ENCODE results near the gene LCTL.
"Not testable (repeated sequence)": the region's sequence is repeated elsewhere in the genome, so short reads cannot be mapped to it uniquely, and the experiment has no call there.

Gene LCTL

GRCh38 chr15:66591322-66591862 is 25.6 kb upstream of the LCTL start:
- DNase-seq = peak in 1 of 4 experiments; percentile 15

DNA sequence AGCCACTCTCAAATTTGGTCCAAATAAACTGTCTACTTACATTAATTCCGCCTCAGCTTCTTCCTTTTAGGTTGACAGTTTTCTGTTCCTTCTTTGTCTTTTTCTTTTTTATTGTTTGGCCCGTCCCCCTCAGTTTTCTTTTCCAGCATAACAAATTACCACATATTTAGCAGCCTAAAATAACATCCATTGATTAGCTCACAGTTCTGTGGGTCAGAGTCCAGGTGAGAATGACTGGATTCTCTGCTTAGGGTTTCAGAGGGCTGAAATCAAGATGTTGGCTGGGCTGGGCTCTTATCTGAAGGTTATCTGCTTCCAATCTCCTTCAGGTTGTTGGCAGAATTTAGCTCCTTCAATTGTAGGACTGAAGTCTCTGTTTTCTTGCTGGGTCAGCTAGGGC is 24.6 kb upstream of the LCTL start:
- no peak for DNase-seq

DNA sequence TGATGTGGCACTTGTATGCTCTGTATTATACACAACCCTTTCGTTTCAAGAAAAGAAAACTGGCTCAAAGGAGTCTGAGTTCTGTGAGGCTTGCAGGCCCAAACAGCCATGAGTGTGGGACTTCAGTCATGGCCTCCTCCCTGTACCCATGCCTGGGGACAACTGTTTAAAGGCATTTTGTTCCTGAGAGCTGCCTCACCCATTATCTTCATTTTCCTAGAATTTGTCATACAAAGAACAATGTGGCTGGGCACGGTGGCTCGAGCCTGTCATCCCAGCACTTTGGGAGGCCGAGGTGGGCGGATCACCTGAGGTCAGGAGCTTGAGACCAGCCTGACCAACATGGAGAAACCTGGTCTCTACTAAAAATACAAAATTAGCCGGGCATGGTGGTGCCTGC is 23.6 kb upstream of the LCTL start:
- DNase-seq = not testable (repeated sequence)

GRCh38 chr15:66588971-66589370 is 23.2 kb upstream of the LCTL start:
- DNase-seq = no peak

DNA sequence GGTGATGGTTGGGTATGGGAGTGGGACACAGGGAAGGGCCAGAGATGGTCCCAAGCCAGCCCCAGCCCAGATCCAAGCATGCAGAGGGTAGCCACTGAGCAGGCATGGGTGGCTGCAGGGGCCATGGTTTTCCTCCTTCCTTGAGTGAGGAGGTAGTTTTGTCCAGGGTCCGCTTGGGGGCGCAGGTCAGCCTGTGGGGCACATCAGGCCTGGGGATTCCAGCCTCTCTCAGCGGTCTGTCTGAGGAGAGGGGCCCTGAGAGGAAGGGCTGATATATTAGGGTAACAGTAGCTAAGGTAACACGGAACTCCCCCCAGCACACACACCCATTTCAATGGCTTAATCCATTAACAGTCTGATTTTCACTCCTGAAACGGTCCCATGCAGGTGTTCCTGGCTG is 22.7 kb upstream of the LCTL start:
- DNase-seq = no peak

DNA sequence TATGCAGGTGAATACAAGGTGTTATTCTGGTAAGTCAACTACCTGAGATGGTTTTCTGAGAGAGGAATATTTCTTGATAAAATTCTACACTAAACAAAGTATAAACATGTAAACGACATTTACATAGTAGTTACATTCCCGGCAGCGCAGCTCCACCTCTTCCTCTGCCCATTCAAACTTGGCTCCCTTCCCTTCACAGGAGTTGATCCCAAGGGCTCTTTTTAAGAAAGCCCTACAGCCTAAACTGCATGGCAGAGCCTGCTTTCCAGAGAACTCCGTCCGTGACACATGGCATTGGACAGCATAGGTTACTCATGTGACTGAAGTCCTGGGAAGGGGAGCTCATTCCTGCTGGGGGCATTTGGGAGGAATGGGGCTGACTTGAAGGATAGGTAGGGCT is 22.0 kb upstream of the LCTL start:
- DNase-seq = no peak

DNA sequence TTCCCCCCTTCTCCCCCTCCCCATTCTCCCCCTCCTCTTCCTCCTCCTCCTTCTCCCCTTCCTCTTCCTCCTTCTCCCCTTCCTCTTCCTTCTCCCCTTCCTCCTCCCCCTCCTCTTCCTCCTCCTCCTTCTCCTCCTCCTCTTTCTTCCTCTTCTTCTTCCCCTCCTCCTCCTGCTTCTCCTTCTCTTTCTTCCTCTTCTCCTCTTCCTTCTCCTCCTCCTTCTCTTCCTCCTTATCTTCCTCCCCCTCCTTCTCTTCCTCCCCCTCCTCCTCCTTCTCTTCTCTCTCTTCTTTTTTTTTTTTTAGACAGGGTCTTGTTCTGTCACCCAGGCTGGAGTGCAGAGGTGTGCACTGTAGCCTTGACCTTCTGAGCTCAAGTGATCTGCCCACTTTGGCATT is 21.2 kb upstream of the LCTL start:
- no peak for DNase-seq

- DNase-seq = no peak
These were observed 20.6 kb upstream of the LCTL start for GRCh38 chr15:66586155-66586976.

DNA sequence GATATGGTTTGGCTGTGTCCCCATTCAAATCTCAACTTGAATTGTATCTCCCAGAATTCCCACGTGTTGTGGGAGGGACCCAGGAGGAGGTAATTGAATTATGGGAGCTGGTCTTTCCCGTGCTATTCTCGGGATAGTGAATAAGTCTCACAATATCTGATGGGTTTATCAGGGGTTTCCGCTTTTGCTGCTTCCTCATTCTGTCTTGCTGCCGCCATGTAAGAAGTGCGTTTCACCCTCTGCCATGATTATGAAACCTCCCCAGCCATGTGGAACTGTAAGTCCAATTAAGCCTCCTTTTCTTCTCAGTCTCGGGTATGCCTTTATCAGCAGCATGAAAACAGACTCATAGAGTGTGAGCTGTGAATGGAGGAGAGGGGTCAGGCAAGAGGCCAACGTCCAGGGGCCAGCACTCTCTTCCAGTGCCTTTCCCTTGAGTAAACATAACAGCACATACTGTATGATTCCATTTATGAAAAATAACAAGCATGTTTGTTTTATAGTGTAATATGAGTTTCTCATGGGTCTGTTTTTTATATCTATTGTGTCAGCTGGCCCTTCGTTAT is 16.3 kb upstream of the LCTL start:
- peak; percentile 21 to 58 (median 52) for DNase-seq

- DNase-seq = peak in 3 of 4 experiments; percentile 45 to 61 (median 49)
These were observed 14.8 kb upstream of the LCTL start for GRCh38 chr15:66580643-66581042.

GRCh38 chr15:66578286-66578875 is 12.6 kb upstream of the LCTL start:
- DNase-seq = peak; percentile 38 to 74 (median 65)

GRCh38 chr15:66574596-66574950 is 8.8 kb upstream of the LCTL start:
- DNase-seq = no peak

- peak in 2 of 4 experiments; percentile 24 to 27 for DNase-seq
These were observed 8.2 kb upstream of the LCTL start for GRCh38 chr15:66573719-66574595.

GRCh38 chr15:66573348-66573718 is 7.5 kb upstream of the LCTL start:
- DNase-seq = no peak

DNA sequence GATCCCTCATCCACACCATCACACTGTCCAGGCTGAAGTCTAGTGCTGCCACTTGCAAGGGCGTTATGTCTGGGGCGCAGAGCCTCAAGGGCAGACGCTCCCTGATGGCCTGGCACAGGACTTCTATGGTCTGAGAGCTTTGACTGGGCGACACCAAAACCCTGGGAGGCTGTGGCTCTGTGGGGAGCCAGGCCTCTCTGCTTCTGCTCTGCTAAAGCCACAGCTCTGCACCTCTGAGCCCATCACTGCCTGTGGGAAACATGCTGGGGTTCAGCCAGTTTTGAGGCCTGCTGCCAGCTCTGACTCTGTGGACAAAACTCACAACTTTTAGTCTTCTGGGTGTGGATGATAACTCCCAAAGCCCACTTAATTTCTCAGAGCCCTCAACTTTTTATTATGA is 6.3 kb upstream of the LCTL start:
- no peak for DNase-seq

DNA sequence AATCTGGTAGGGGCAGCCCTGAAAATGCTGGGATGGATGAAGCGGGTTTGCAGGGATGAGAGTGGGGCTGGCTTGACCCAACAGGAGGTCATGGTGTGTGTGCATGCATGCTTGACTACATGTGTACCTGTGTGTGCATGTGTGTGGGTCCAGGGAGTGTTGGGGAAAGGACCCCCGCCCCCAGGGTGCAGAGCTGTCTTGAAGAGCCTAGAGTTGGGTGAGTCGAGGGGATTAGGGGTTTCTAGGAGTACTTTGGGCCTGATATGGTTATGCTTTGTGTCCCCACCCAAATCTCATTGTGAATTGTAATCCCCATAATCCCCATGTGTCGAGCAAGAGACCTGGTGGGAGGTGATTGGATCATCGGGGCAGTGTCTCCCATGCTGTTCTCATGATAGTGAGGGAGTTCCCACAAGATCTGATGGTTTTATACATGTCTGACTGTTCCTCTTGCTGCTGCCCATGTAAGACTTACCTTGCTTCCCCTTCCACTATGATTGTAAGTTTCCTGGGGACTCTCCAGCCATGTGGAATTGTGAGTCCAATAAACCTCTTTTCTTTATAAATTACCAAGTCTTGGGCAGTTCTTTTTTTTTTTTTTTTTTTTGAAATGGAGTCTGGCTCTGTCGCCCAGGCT is 5.2 kb upstream of the LCTL start:
- DNase-seq = peak in 2 of 4 experiments; percentile 7 to 30

DNA sequence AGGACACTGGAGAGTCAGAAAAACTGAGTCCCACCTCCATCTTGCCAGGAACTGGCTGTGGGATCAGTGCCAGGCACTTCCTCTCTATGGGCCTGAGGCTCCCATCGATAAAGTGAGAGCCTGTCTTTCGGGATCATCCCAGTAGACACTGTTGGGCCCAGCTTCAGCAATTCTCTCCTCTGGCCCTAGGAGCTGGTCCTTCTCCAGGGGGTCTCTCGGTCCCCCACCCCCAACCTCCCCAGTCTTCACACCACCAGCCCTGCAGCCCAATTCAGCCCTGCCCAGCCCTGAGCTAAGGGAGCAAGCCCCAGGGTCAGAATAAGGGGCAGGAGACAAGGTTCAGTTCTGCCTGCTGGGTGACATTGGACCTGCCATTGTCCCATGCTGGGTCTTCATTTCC is 4.5 kb upstream of the LCTL start:
- no peak for DNase-seq

GRCh38 chr15:66569461-66570137 is 3.8 kb upstream of the LCTL start:
- DNase-seq = no peak

DNA sequence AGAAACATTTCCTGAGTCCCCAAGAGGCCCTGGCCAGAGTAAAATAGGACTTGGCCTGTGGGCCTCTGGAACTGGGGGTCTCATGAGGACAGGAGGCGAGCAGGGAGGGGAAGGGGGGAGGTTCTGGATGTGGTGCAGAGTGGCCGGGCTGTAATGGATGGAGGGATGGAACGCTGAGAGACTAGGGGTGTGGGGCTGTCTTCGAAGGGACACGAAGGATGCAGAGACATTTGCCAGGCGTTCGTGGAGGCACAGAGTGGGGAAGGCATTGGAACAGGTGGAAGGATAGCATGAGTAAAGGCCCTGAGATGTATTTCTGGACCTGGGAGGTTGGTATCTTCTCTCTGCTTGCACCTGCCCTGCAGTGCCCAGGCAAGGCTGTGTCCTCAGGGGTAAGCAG is 2.1 kb upstream of the LCTL start:
- no peak for DNase-seq

GRCh38 chr15:66566963-66567531 is 1.2 kb upstream of the LCTL start:
- DNase-seq = peak; percentile 76 to 91 (median 84)

GRCh38 chr15:66565141-66565641 is 607 bp downstream of the LCTL start:
- DNase-seq = no peak
